Activated T-cell treated with anti-CD3 and anti-CD28 coated beads for 4 hours (primary cell): ENCODE measurements around the gene RGPD5.
"Not testable (repeated sequence)": the region's sequence is repeated elsewhere in the genome, so short reads cannot be mapped to it uniquely, and the experiment has no call there.

Experiments used
- DNase-seq: peaks from one replicate; pipeline ENCODE4 v3.0.0-alpha.2; 2020

Gene RGPD5

DNA sequence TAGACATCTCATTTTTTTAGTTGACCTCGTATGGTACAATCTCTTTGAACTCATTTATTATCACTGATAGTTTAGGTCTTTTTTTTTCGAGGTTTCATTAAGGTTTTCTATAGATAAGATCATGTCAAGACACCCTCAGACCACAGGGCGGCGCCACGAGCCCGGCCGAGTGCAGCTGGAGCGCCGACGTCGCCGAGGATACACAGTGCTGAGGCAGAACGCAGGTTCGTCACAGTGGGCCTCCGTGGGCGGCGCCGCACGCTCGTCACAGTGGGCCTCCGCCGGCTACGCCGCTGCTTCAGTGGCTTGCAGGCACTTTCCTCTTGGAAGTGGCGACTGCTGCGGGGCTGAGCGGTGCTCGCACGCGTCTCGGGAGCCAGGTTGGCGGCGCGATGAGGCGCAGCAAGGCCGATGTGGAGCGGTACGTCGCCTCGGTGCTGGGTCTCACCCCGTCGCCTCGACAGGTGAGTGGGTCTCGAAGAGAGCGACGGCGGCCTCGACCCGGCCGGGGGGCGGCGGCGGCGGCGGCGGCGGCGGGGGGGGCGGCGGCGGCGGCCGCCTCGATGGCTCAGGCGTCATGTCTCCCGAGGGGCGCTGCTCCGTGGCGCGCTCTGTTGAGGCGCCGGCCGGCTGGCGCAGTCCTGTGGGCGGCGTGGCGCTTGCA lies at the start of gene RGPD5:
Gene RGPD5, plus strand, starts transcription at position 232 of the 664 bp plus-strand sequence. Its CDS starts 161 bp downstream, at position 393.
- not testable (repeated sequence) for DNase-seq

- not testable (repeated sequence) for DNase-seq
Measured at GRCh38 chr2:109751572-109751971, 42.5 kb upstream of the RGPD5 start.

DNA sequence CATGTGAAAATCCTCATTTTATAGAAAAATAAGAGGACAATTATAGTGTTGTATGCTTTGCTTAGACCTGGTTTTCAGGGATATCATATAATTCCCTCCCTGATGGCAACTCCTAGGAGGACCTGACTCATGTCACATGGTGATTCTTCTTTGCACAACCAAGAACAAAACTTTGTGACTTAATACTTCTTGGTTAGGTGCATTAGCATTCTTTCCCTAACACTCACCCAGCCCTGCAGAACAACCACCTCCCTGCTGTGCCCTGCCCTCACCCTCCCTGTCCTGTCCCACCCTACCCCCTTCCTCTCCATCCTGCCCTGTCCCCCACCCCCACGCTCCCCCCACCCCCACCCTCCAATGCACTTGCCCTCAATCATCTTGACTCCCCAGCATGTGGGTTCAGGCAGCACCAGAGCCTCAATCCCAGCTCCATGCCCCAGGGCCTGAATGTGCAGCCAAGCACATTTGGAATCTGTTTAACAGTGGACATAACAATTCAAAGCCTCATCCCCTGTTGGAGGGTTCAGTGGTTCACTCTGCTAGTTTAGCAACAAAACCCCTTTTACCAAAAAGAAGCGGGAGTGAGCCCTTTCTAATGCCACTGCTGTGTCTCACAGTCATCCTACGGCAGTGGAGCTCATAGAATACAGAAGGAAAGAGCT lies 36.8 kb upstream of the RGPD5 start:
- DNase-seq = not testable (repeated sequence)

GRCh38 chr2:109760265-109761042 lies 33.7 kb upstream of the RGPD5 start:
- DNase-seq = peak; percentile 4

- not testable (repeated sequence) for DNase-seq
Measured at GRCh38 chr2:109761043-109761454, 33.1 kb upstream of the RGPD5 start.

DNA sequence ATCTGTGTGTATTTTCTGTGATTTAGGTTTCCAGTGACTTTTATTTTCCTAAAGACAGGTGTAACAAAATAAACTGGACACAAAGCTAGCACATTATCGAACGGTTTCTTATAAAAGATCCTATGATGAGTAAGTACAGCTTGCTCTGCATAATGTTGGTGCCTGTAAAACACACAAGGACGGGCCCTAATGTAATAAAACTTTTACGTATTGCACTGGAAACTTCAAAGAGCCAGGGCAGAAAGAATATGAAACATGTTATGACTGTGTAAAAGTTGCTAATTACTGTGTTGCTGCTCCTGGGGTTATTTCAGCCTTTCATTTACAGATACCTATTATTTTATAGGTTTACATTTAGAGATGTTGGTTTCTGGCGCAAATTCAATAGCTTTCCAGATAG lies 32.1 kb upstream of the RGPD5 start:
- DNase-seq = not testable (repeated sequence)

GRCh38 chr2:109766074-109766473 lies 28.0 kb upstream of the RGPD5 start:
- not testable (repeated sequence) for DNase-seq

- DNase-seq = not testable (repeated sequence)
Measured at GRCh38 chr2:109766886-109767578, 27.1 kb upstream of the RGPD5 start.

GRCh38 chr2:109768934-109769333 lies 25.2 kb upstream of the RGPD5 start:
- DNase-seq = not testable (repeated sequence)

DNA sequence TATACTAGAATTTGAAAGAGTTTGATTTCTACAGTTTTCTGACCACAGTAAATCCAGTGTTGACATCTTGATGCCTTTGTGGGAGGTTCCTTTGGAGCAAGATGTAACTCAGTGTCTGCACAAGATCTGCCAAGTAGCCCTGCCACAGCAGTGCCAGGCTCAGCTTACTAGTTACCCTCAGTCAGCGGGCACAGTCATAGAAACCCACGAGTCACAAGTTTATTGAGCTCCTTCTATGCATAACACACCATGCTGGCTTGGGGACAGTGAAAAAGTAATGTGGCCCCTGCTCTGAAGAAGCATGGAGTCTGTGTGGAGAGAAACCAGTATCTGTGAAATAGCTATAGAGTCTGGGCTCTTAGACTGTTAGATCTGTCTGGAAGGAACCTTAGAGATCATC lies 15.0 kb upstream of the RGPD5 start:
- not testable (repeated sequence) for DNase-seq

DNA sequence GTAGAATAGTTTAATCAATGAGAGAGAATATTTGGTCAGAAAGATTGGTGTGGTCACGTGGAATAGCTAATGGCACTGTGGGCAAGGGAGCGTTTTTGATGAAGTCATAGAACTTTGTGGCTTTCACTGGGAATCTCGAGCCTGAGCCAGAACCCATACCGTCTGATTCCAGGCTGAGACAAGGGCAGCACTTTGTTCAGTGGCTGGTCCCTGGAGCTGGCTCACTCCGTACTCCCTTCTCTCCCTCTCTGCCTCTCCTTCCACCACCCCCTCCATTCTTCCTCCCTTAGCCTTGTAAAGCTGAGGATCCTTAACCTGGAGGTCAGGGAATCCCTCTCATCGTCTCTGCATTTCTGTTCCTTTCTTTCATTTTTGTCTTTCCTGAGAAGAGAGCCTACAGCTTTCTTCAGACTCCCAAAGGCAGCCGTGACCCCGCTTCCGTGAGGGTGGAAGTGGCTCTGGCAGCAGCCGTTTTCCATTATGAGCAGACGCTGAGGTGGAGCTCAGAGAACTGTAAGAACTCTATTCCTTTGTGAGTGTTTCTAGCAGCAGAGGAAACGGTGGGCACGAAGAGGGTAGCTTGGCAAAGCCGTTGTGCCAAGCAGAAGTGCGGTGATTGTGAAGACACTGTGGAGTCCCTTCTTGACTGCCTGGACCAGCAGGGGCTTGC lies 12.8 kb upstream of the RGPD5 start:
- DNase-seq = not testable (repeated sequence)

DNA sequence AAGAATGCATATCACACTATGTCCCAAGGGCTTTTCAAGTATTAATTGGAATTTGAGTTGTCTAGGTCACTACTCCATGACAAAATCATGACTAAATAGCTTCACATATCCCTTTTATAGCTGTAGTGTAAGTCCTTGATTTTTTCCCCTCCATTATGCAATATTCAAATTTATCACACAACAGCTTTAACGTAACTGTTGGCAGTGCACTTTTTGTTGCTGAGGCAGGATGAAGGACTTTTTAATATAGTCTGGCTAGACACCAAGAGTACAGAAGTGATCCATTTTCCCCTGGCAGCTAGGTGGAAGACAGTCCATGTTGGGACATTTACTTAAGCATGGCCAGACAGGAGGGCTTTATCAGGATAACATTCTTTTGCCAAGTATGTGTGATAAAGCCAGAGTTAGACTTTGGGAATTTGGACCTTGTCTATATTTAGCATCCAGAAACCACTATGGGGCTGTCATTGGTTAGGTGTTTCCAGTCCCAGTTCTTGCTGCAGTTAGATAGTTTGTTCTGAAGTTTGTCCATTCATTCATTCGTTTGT lies 11.6 kb upstream of the RGPD5 start:
- not testable (repeated sequence) for DNase-seq

DNA sequence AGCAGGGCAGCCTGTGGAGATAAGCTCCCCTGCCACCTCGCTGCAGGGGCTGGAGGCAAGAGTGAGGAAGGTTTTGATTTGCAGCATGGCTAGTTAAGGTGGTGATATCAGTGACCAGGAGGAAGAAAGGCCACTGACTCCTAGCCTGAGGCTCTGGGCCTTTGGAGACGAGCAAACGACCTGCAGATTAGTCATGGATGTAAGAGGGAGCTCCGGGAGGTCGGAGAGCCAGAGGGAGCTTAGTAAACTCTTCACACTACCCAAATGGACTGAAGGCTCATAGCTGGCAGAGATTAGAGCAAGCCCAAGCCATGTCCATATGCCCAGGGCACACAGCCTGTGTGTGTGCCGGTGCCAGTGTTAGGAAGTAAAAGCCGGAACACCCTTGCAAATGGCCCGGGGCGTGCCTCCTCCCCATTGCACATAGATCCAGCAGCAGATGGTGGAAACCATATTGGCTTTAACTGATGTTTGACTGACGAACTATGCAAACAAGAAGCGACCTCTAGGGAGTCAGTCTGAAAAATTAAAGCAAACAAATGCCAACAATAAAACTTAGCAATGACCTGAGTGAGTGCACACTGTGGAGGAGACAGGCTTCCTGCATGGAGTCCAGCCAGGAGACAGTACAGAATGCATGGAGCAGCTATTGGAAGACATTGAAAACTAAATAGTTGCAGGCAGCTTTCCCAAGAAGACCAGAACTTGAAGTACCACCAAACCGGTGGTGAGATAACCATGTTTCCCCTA lies 2.4 kb upstream of the RGPD5 start:
- not testable (repeated sequence) for DNase-seq

DNA sequence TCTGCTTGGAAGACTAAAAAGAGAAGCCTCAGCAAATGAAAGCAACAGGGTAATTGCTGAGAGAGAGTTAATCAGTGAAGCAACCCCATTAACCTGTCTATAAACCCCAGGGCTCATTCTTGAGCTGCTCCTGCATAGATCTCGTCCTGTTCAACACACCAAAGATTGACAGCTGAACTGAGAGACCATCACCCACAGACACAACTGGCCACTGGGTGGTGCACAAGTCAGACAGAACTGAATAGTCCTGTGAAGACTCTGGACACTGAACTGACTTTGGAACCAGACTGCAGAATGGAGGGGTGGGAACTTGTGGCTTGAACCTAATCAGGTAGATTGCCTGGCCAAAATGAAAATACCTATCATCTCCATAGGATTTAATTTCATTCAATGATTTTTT lies 1.4 kb upstream of the RGPD5 start:
- DNase-seq = not testable (repeated sequence)

DNA sequence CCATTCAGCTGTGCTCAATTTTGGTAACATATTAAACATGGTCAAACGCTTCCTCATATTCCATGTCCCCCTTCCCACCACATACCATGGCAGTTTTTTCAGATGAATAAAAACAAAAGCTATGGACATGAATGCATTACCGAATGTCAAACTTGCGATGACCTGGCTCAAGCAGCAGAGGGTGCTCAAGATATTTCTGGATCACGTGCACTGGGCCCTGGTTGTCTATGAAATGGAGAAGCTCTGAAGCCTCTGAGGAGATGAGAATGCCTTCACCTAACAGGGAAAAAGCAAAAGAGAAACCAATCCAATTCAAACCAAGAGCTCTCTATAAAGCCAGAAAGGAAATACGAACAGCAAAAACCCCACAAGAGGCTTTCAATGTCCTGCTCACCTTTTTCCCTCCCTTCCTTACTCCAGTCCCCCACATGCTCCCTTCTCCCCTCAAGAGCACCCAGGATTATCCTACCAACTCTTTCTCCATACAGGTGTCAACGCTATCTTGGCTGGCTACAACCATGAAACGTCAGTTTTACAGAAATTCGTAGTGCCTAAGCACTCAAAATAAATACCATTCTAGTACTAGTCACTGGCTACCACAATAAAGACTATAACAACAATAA lies 77.1 kb downstream of the RGPD5 start:
- not testable (repeated sequence) for DNase-seq

DNA sequence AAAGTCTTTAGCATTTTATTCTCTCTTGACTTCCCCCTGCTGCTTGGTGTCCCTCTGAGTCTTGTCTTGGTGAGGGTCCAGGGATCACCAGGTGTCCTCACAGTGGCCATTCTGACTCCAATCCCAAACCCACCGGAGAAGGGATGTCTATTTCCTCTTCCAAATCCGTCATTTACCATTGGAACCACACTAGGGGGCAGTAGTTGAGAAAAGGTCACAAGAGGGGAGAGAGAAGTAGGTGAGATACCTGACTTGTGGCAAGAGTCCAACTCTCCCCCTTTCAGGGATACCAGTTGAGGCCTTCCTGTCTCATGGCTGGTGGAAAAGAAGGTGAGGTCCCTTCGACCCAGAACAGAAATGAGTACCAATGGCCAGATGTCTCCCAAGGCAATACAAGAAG lies 82.5 kb downstream of the RGPD5 start:
- not testable (repeated sequence) for DNase-seq

GRCh38 chr2:109882112-109882511 lies 88.0 kb downstream of the RGPD5 start:
- DNase-seq = not testable (repeated sequence)

DNA sequence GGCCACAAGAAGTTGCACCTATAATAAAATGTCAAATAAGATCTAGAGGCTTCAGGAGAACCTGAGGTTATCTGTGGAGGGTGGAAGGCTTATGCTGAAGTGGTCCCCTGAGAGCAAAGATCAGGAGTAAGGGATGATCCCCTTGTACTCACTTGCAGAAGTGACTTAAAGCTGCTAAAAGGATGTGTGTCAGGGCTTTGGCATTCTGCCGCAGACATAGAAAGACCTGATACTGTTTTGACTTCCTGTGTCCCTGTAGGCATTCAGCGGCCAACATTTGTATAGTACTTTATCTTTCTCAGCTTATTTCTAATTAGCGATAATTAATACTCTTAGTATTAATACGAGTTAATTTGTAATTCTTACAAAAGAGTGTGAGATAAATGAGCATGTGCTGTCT lies 94.3 kb downstream of the RGPD5 start:
- DNase-seq = not testable (repeated sequence)

GRCh38 chr2:109889909-109890308 lies 95.8 kb downstream of the RGPD5 start:
- DNase-seq = not testable (repeated sequence)

DNA sequence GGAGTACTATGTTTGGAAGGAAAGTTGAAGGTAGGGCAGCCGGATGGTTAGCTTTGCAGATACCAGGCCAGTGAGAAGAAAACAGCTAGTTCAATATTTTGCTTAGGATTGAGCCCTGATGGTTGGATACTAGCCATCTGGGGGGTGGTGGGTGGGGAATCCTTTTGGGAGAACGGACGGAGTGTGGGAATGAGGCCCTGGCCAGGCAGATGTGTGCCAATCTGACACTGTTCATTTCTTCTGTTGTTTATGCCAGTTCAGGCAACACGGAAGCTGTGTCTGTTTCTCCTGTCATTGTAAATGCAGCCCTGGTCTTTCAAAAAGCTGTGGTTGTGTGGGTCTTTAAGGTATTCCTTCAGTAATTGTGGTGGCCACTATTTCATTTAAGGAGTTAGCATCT lies 96.9 kb downstream of the RGPD5 start:
- not testable (repeated sequence) for DNase-seq

DNA sequence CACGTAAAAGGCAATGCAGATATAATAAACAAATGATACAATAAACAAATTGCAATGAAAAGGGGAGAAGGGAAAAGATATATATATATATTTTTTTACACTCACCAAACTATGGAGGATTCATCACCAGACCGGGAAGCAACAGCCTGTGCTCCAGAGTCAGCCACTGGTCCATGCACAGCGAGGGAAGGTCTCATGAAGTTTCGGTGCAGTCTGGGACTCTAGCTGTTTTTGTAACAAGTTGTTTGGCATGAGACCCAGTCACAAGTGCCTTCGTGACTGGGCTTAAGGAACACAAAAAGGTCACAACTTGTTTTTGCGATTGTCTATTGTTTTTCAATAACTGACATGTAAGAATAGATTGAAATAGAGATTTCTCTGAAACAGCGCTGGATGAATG lies 99.6 kb downstream of the RGPD5 start:
- DNase-seq = not testable (repeated sequence)
